Measurements from ENCODE around the gene MEGF8. TPM values are rescaled to one million over a fixed set of nuclear protein-coding genes. Genes with fewer than 3 reads are reported as not detected.
A peak's percentile ranks its signal among the peaks of the same experiment; 100 is the strongest.

The MEGF8 gene
- total RNA-seq, 1 donor from 2014 or later = 15.1 TPM

DNA sequence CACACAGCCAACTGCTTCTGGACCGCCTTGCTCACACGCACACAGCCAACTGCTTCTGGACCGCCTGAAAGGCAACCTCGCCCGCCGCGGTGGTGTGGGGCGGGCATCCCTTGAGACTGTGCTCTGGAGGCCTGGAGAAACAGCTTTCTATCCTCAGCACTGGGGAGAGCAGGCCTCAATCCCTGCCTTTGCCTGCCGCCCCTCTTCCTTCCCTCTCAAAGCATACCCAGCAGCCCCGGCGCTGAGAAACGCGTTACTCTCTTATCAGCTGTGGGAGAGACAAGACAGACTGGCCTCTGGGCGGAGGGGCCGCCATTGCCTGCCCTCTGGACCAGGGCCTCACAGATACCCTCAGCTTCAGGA is 98.9 kb downstream of the MEGF8 start:
- Mint-ChIP-seq H3K27me3 (no peaks in the 10 kb centered on the region), H3K27ac (no peak overlapping the region), H3K36me3 (ENCODE audit: low read depth) (peaks cover 17% of the 10 kb centered on the region), H3K4me1 (peaks cover 46% of the 10 kb centered on the region), H3K9me3 (no peaks in the 10 kb centered on the region), H3K4me3 (peak overlapping the region; percentile 98)
- no peak for DNase-seq
- POLR2A ChIA-PET = interaction anchor here (0.9 to 2.3 kb wide), 8 partner anchors 9 to 302 kb away, joined by 3 to 23 read pairs (median 6); partner anchors contain the start of gene POU2F2
- CTCF ChIA-PET = interaction anchor here (1.5 to 3.9 kb wide), 3 partner anchors 14 to 104 kb away, joined by 6 to 15 read pairs (median 15); partner anchors contain the start of gene CEACAM1
- TF ChIP-seq, protein P1, sequence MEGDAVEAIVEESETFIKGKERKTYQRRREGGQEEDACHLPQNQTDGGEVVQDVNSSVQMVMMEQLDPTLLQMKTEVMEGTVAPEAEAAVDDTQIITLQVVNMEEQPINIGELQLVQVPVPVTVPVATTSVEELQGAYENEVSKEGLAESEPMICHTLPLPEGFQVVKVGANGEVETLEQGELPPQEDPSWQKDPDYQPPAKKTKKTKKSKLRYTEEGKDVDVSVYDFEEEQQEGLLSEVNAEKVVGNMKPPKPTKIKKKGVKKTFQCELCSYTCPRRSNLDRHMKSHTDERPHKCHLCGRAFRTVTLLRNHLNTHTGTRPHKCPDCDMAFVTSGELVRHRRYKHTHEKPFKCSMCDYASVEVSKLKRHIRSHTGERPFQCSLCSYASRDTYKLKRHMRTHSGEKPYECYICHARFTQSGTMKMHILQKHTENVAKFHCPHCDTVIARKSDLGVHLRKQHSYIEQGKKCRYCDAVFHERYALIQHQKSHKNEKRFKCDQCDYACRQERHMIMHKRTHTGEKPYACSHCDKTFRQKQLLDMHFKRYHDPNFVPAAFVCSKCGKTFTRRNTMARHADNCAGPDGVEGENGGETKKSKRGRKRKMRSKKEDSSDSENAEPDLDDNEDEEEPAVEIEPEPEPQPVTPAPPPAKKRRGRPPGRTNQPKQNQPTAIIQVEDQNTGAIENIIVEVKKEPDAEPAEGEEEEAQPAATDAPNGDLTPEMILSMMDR (IDR thresholded peaks at IDR 0.05) = no peak
- ATAC-seq (ENCODE audit: low read depth) = no peak
- intact Hi-C loops (cut with micrococcal nuclease) = loop anchor here (5.0 kb wide), 1 partner anchor 37 kb away; no protein-coding TSS in a partner anchor

DNA sequence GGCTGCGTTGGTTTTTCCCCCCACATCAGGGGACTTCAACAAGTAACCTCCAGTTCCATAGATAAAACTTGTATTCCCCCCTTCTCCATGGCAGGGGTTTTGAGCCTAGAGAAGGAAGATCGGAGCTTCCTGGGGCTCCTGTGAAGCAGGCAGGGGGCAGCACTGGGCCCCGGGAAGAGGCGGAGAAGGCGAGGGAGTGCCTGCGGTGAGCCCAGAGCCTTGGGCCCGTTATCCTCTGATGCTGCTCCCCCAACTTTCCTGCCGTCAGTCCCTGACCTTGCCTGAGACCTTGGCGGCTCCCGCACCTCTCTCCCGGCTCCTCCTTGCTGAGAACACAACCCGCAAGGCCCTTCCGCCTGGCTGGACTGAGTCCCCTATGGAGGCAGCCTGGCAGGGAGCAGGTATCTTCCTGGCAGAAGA is 99.3 kb downstream of the MEGF8 start:
- H3K4me3 Mint-ChIP-seq = peak overlapping the region; percentile 98
- H3K27me3 Mint-ChIP-seq = no peaks in the 10 kb centered on the region
- H3K27ac Mint-ChIP-seq = no peak overlapping the region
- no peaks in the 10 kb centered on the region for H3K9me3 Mint-ChIP-seq
- TF ChIP-seq, protein P1 (IDR thresholded peaks at IDR 0.05) = no peak
- peaks cover 45% of the 10 kb centered on the region for H3K4me1 Mint-ChIP-seq
- intact Hi-C loops (cut with micrococcal nuclease) = loop anchor here (5.0 kb wide), 1 partner anchor 37 kb away; no protein-coding TSS in a partner anchor
- peaks cover 16% of the 10 kb centered on the region for H3K36me3 Mint-ChIP-seq (ENCODE audit: low read depth)
- no peak for DNase-seq
- CTCF ChIA-PET = interaction anchor here (1.5 to 3.9 kb wide), 3 partner anchors 14 to 104 kb away, joined by 6 to 15 read pairs (median 15); partner anchors contain the start of gene CEACAM1
- ATAC-seq (ENCODE audit: low read depth) = no peak
- POLR2A ChIA-PET = interaction anchor here (1.0 to 1.7 kb wide), 4 partner anchors 9 to 302 kb away, joined by 3 to 6 read pairs (median 6); no protein-coding TSS in a partner anchor

DNA sequence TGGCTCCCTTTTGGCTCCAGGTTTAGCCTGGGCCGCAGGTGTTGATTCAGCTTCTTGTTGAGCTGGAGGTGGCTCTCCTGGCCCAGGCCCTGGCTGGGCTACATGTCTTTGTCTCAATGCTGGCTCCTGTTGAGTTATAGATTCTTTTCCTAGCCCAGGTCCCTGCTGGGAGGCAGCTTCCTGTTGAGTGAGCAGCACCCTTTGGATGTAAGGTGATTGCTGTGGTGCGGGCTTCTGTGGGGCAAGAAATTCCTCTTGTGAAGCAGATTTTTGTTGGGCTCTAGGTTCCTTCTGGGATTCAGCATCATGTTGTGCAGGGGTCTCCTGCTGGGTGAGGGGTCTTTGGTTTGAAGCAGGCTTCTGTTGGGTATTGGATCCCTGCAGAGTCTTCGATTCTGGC is 101.2 kb downstream of the MEGF8 start:
- H3K4me1 Mint-ChIP-seq = peaks cover 26% of the 10 kb centered on the region
- H3K27ac Mint-ChIP-seq = no peak overlapping the region

DNA sequence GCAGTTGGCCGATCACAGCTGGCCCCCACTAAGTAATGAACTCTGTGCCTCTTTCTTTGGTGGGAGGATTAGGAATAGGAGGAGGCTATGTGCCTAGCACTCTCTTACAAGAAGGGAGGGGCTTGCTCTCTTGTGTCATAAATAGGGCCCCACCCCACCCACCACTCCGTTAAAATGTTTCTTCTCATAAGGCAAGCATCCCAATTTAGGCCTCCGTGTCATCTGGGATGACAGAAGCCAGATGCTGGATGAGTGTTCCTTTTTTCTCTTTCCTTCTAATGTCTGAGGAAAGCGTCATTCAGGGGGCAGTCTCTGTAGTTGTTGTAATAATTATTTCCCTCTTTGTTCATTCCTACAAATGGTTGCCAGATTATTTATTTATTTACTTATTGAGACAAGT is 101.9 kb downstream of the MEGF8 start, which contains the start of gene LIPE:
TSS of gene LIPE (minus strand) at position 76 of the 400 bp plus-strand sequence. CDS start 239 bp downstream, outside the sequence.
- intact Hi-C loops (cut with micrococcal nuclease) = no loop called here
- Mint-ChIP-seq H3K27me3 (no peaks in the 10 kb centered on the region), H3K9me3 (no peaks in the 10 kb centered on the region), H3K4me1 (peaks cover 19% of the 10 kb centered on the region), H3K4me3 (no peak within 1 kb of the TSS), H3K36me3 (ENCODE audit: low read depth) (peaks cover 9% of the 10 kb centered on the region), H3K27ac (no peak within 1 kb of the TSS)
- no peak for DNase-seq
- ATAC-seq (ENCODE audit: low read depth) = no peak
- POLR2A ChIA-PET = no interaction called here
- TF ChIP-seq, protein P1 (IDR thresholded peaks at IDR 0.05) = no peak
- CTCF ChIA-PET = no interaction called here

More for the DNA sequence above, 101.2 kb downstream of the MEGF8 start:
- TF ChIP-seq, protein P1 (IDR thresholded peaks at IDR 0.05) = no peak
- ChIA-PET POLR2A (interaction anchor here (0.5 kb wide), 1 partner anchor 1959 kb away, joined by 4 read pairs; no protein-coding TSS in a partner anchor), CTCF (interaction anchor here (0.9 to 1.7 kb wide), 2 partner anchors 12 to 14 kb away, joined by 3 to 4 read pairs; no protein-coding TSS in a partner anchor)
- no peak for DNase-seq
- Mint-ChIP-seq H3K36me3 (ENCODE audit: low read depth) (peaks cover 9% of the 10 kb centered on the region), H3K27me3 (no peaks in the 10 kb centered on the region), H3K9me3 (no peaks in the 10 kb centered on the region), H3K4me3 (no peak overlapping the region)
- intact Hi-C loops (cut with micrococcal nuclease) = no loop called here
- ATAC-seq (ENCODE audit: low read depth) = no peak

Other genes starting within 250 kb of the MEGF8 start
- 27.7 and 29.6 TPM in 2 replicates for gene ZNF574, start 249.5 kb upstream of the MEGF8 start, total RNA-seq
- 508 and 577 TPM in 2 replicates for gene POU2F2, start 193.2 kb upstream of the MEGF8 start, total RNA-seq
- 26.1 and 29.0 TPM in 2 replicates for gene DEDD2, start 108.0 kb upstream of the MEGF8 start, total RNA-seq
- 19.6 and 22.7 TPM in 2 replicates for gene ZNF526, start 105.3 kb upstream of the MEGF8 start, total RNA-seq
- gene GSK3A, start 83.0 kb upstream of the MEGF8 start, total RNA-seq = 38.2 and 38.6 TPM in 2 replicates
- gene ERF, start 70.5 kb upstream of the MEGF8 start, total RNA-seq = 47.9 and 48.1 TPM in 2 replicates
- gene CIC, start 56.4 kb upstream of the MEGF8 start, total RNA-seq = 85.4 and 96.5 TPM in 2 replicates
- gene PRR19, start 23.5 kb upstream of the MEGF8 start, total RNA-seq = 0.20 and 0.33 TPM in 2 replicates
- gene PAFAH1B3, start 23.0 kb upstream of the MEGF8 start, total RNA-seq = 22.7 and 25.9 TPM in 2 replicates
- gene TMEM145, start 12.3 kb upstream of the MEGF8 start, total RNA-seq = not detected in 2 replicates
- 1.00 and 2.4 TPM in 2 replicates for gene CNFN, start 64.7 kb downstream of the MEGF8 start, total RNA-seq
- gene LIPE, start 101.8 kb downstream of the MEGF8 start, total RNA-seq = 37.2 and 37.3 TPM in 2 replicates
- not detected in 2 replicates for gene CXCL17, start 117.3 kb downstream of the MEGF8 start, total RNA-seq
- 7.1 and 9.4 TPM in 2 replicates for gene CEACAM1, start 202.8 kb downstream of the MEGF8 start, total RNA-seq